ENCODE results near the gene NINJ1.
A peak's percentile ranks its signal among the peaks of the same experiment; 100 is the strongest.

The NINJ1 gene

GRCh38 chr9:93098236-93098946 is 35.7 kb downstream of the NINJ1 start:
- DNase-seq: peak; percentile 80

DNA sequence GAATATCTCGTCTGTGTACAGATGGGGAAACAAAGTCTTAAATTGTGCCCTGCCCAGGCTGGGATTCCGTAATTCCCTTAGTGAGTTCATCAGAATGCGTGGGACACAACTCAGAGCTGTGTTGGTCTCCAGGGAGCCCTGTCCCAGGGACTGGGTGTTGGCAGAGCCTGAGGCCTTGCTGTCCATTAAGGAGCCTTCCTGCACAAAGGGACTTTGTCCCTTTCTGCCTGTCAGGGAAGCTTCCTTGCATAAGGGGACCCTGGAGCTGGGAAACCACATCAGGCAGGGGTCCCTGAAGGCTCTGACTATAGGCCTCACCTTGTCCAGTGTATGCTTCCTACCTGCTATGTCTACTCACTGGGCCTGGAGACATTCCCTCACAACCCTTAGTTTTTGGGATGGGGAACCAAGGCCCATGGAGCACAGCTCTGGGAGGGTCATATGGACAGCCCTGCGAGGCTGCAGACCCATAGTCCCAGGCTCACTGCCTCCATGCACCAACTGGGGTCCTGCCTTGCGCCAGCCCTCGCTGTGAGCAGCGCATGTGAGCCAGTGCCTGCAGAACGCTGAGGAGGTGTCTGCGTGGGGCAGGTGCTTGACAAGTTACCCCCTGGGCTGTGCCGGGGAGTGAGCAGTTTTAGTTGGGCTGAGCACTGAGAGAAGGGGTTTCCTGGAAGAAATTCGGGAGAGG is 36.4 kb downstream of the NINJ1 start:
- DNase-seq: no peak

DNA sequence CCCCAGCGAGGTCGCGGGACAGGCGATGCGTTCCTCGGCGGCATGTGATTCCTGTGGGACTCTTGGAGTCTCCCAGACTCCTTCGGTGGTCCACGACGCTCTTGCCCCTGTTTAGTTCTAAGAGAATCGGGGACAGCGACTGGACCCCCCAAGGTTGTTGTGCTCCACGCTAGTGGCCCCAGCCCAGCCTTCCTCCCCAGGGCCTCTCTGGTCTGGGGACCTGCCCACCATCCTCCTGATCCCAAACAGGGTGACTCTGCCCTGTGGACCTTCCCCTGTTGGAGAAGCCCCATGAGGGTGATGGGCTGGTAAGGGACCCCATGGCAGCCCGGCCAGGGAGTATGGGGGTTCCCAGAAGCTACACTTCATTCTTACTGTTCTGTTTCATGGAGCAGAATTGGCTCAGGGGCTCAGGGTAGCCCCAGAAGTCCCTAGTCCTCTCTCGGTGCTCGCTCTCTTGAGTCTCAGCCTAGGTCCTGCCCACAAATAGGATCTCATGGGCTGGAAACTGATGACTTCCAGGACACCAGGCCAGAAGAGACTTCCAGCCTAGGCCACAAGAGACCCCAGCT is 37.2 kb downstream of the NINJ1 start:
- no peak for DNase-seq

- peak; percentile 67 for DNase-seq
These were observed 37.8 kb downstream of the NINJ1 start, which contains the start of gene CARD19 for GRCh38 chr9:93096131-93096802. Gene CARD19 (plus strand): TSS chr9:93096217. CDS start chr9:93096346, 129 bp downstream.

GRCh38 chr9:93095205-93096130 is 38.6 kb downstream of the NINJ1 start:
- peak; percentile 100 for DNase-seq

DNA sequence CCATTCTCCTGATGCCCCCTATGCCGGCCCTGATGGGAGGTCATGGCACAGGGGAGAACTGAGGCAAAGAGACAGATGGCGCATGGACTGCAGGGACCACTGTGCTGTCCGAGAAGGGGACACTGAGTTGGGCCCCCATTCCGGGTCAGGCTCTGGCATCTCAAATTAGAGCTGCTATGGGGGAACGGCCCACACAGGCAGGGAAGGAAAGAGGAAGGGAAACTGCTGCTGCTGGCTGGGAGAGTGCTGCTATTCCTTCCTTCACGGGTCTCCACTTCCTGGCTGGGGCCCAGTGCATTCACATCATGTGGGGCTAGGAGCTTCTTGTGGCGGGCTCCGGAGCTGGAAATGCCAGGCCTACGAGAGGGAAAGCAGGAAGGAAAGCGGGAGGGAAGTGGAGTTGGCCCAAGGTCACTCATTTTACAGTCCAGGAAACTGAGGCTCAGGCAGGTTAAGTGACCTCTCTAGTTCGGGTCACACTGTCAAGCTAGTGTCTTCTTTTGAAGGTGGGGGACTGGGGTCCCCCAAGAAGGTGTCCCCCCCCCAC is 39.3 kb downstream of the NINJ1 start:
- no peak for DNase-seq

- DNase-seq: no peak
These were observed 40.0 kb downstream of the NINJ1 start for GRCh38 chr9:93093877-93094657.

- DNase-seq: peak; percentile 57
These were observed 40.7 kb downstream of the NINJ1 start for GRCh38 chr9:93093127-93093876.

DNA sequence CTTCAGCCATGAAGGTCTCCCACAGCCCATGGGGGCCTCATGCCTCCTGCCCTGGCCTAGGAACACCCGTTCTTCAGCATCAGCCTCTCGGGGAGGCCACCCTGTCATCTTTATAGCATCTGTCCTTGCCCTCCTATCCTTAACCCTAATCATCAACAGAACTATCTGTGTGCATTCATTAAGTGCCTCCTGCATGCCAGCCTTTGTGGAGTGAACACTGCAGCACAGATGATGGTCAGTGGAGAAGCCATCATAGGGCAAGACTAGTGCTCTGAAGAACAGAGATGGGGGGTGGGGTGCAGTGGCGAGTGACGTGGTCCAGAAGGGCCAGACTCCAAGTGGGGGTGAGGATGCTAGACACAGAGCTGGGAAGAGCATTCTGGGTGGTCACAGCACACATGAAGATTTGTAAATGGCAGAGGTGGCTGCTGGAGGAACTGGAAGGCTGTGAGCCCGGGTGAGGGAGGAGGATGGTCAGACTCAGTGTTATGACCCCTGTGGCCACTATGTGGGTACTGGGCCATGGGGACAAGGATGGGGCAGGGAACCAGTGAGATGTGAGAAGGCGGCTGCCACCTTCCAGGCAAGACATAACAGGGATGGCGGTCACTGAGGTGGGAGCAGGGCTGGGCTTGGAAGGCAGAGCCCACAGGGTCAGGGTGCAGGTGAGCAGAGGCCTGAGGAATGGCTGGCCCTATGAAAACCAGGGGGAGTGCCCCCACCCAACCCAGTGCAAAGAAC is 41.6 kb downstream of the NINJ1 start:
- DNase-seq: peak; percentile 19

DNA sequence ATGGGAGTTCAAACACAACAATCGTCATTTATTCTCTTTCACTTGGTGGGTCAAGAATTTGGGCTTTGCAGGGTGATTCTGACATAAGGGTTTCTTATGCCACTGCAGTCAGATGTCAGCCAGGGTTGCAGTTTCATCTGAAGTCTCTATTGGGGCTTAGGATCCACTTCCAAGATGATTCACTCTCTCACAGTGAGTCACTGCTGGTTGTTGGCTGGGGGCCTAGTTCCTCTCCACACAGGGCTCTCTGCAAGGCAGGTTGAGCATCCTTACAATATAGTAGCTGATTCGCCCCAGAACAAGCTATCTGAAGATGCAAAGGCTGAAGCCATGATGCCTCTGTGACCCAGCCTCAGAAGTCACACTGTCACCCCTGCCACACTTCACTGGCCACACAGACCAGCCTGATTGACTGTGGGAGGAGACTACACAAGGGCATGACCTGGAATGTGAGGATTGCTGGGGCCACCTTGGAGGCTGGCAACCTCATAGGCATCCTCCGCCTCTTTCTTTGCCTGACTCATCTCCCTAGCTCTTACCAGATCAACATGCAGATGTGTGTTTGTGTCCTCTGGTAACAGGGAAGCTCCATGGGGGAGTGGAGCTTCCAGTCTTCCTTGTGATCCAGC is 42.5 kb downstream of the NINJ1 start:
- DNase-seq: peak; percentile 77

DNA sequence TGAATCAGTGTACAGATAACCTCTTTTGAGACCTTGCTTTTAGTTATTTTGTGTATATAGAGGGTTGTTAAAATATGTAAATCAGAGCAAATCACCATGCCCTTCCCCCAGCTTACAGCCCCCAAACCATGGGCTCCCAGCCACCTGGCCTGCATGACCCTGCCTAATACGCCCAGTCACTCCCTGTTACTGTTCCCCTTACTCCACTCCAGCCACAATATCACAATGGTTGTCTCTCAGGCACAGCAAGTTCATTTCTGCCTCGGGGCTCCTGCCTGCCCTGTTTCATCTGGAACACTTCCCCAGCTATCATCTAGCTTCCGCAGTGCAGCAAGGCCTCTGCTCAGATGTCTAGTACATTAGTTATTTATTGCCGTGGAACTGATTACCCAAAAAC is 43.0 kb downstream of the NINJ1 start:
- peak; percentile 23 for DNase-seq

DNA sequence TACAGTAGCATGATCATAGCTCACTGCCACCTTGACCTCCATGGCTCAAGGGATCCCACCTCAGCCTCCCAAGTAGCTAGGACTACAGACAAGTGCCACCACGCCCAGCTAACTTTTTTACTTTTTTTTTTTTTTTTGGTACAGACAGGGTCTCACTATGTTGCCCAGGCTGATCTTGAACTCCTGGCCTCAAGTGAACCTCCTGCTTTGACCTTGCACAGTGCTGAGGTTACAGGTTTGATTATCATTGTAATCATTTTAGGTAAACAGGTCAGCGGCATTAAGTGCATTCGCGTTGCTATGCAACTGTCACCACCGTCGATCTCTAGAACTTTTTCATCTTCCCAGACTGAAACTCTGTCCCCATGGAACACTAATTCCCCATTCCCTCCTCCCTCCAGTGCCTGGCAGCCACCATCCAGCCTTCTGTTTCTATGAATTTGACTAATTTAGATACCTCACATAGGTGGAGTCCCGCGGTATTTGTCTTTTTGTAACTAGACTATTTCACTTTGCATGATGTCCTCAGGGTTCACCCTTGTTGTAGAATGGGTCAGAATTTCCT is 43.9 kb downstream of the NINJ1 start:
- DNase-seq: peak; percentile 23

- DNase-seq: peak; percentile 25
These were observed 44.5 kb downstream of the NINJ1 start for GRCh38 chr9:93089481-93089991.

- DNase-seq: no peak
These were observed 45.0 kb downstream of the NINJ1 start for GRCh38 chr9:93089024-93089423.

DNA sequence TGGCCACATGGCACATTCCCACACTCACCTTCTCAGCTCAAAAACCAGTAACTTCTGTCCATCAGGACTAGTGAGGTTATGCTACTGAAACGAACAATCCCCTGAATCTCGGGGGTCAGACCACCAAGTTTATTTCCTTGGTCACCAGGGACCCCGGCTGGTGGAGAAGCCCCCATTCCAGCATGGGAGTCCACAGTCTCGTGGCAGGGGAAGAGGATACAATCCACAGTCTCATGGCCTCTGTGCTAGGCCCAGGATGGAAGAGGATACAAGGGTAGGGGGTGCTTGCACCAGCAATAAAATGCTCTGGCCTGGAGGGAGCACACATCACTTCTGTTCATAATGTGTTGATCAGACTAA is 45.4 kb downstream of the NINJ1 start:
- DNase-seq: peak; percentile 24

DNA sequence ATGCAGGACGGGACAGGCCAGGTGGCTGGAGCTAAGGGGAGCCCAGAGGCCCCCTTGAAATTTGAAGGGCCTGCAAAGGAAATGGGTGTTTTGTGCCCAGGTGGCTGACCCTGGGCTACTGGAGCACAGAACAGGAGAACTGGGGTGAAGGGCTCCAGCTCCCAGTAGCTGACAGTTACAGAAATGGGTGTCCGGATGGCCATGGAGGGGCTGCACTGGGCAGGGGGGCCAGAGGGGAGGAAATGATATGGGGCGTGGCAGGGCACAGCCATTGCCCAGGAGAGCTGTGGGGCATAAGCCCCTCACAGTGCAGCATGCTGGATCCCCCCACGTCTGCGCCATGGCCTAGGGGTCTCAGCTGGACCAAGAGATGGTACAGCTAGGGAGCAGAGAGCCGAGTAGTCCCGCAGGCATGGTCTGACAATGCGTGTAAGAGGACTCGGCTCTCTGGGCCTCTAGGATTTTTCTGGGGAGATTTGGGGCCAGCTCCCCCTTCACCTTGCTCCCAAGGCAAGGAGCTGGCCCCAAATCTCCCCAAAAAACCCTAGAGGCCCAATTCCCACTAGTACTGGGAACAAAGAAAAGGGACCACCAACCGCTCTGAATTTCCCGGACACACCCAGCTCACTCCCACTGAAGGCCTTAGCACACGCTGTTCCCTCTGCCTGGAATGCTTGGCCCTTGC is 45.9 kb downstream of the NINJ1 start:
- DNase-seq: peak; percentile 17

DNA sequence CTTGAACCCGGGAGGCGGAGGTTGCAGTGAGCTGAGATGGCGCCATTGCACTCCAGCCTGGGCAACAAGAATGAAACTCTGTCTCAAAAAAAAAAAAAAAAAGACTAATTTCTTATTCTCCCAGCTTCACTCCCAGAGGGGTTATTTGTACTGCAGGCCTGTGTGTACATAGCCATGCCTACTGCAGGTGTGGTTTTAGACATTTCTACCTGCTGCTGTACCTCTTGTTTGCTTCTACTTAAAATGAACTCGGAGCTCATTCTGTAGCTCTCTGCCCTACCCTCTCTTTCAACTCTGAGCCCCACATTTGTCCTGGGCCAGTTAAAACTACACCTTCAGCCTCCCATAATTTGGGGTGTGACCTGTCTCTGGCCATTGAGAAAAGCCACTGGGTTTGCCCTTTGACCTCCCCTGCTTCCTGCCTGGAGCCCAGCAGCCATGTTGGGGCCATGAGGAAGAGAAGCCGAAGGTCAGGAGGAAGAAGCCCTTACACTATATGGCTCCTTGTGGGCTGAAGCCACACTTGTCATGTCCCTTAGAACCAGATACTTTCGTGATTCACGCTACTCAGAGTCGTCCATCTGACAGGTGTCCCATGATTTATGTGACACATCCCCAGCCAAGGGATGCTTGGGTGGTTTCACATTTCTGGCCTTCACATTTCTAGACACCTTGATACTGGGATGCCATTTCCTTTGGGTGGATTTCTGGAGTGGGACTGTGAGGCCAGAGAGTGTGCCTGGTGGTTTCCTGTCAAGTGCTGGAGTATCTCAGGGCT is 47.4 kb downstream of the NINJ1 start:
- peak; percentile 20 for DNase-seq
